A204.1 (cell line): ENCODE measurements around the gene GK2.

Experiments used
- FAIRE-seq: peaks from 2 replicates; lab custom pipeline; 2012; peaks lifted over from hg19 to GRCh38; lab: Jason Lieb, UNC

The GK2 gene

GRCh38 chr4:79408063-79408462, at the start of gene GK2:
TSS of gene GK2 (minus strand) at chr4:79408228. CDS start at chr4:79408200, 28 bp downstream.
- FAIRE-seq, result no peak

- no peak for FAIRE-seq
These were observed 47.2 kb upstream of the GK2 start for GRCh38 chr4:79455216-79455615.

- FAIRE-seq, result no peak
These were observed 46.6 kb upstream of the GK2 start for GRCh38 chr4:79454656-79455055.

GRCh38 chr4:79450053-79450452, 42.0 kb upstream of the GK2 start:
- FAIRE-seq, result no peak

GRCh38 chr4:79446145-79446544, 38.1 kb upstream of the GK2 start:
- no peak for FAIRE-seq

GRCh38 chr4:79445371-79445781, 37.3 kb upstream of the GK2 start:
- no peak for FAIRE-seq

- FAIRE-seq, result no peak
These were observed 34.4 kb upstream of the GK2 start for GRCh38 chr4:79442422-79442821.

- peak; percentile 34 for FAIRE-seq
These were observed 31.5 kb upstream of the GK2 start for GRCh38 chr4:79439489-79439888.

- no peak for FAIRE-seq
These were observed 23.8 kb upstream of the GK2 start for GRCh38 chr4:79431839-79432238.

GRCh38 chr4:79429113-79429903, 21.3 kb upstream of the GK2 start:
- FAIRE-seq, result no peak

GRCh38 chr4:79426989-79427388, 19.0 kb upstream of the GK2 start:
- no peak for FAIRE-seq

GRCh38 chr4:79425586-79425985, 17.6 kb upstream of the GK2 start:
- no peak for FAIRE-seq

- no peak for FAIRE-seq
These were observed 13.5 kb upstream of the GK2 start for GRCh38 chr4:79421483-79421882.

- FAIRE-seq, result no peak
These were observed 5.9 kb upstream of the GK2 start for GRCh38 chr4:79413886-79414285.

GRCh38 chr4:79413032-79413885, 5.2 kb upstream of the GK2 start:
- FAIRE-seq, result no peak

GRCh38 chr4:79404666-79405065, 3.4 kb downstream of the GK2 start:
- FAIRE-seq, result no peak

GRCh38 chr4:79403356-79403755, 4.7 kb downstream of the GK2 start:
- no peak for FAIRE-seq

- FAIRE-seq, result no peak
These were observed 5.6 kb downstream of the GK2 start for GRCh38 chr4:79402332-79402851.

GRCh38 chr4:79399076-79399475, 9.0 kb downstream of the GK2 start:
- FAIRE-seq, result no peak

- no peak for FAIRE-seq
These were observed 10.1 kb downstream of the GK2 start for GRCh38 chr4:79397951-79398350.

GRCh38 chr4:79396794-79397193, 11.2 kb downstream of the GK2 start:
- no peak for FAIRE-seq

- no peak for FAIRE-seq
These were observed 12.2 kb downstream of the GK2 start for GRCh38 chr4:79395841-79396240.

- no peak for FAIRE-seq
These were observed 17.1 kb downstream of the GK2 start for GRCh38 chr4:79390890-79391289.
